ENCODE data around the gene PLA2G4E. TPM values are rescaled to one million over a fixed set of nuclear protein-coding genes. Genes with fewer than 3 reads are reported as not detected.

Gene PLA2G4E
- total RNA-seq, 1 donor from 2014 or later: not detected

DNA sequence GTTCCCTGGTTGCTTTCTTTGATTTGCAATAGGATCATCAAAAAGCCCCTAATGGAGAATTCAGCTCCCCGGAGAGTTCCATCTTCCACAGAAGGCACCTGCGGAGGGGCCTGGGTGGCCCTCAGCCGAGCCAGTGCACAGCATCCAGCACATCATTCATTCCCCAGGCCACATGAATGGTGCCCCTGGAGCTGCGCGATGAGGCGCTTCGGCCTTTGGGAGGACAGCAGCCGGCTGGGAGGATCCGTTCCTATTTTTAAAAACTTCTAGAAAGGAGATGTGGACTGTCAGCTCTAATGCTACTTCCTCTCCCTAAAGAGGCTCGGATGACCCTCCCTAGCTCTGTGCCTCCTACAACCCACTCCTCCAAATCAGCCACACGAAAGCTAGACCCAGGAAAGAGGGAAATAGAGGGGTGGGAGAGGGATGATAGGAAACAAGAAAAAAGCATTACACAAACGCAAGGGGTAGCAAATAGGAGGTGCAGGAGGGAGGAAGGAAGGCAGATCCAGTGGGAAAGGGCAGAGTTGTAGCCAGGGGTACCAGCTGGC lies 68.8 kb downstream of the PLA2G4E start:
- no peaks in the 10 kb centered on the region for H3K9me3 ChIP-seq (replicated peaks)
- H3K27me3 ChIP-seq (ENCODE audit: low read depth): no peaks in the 10 kb centered on the region
- intact Hi-C loops (cut with micrococcal nuclease): no loop called here
- TF ChIP-seq, protein P1, sequence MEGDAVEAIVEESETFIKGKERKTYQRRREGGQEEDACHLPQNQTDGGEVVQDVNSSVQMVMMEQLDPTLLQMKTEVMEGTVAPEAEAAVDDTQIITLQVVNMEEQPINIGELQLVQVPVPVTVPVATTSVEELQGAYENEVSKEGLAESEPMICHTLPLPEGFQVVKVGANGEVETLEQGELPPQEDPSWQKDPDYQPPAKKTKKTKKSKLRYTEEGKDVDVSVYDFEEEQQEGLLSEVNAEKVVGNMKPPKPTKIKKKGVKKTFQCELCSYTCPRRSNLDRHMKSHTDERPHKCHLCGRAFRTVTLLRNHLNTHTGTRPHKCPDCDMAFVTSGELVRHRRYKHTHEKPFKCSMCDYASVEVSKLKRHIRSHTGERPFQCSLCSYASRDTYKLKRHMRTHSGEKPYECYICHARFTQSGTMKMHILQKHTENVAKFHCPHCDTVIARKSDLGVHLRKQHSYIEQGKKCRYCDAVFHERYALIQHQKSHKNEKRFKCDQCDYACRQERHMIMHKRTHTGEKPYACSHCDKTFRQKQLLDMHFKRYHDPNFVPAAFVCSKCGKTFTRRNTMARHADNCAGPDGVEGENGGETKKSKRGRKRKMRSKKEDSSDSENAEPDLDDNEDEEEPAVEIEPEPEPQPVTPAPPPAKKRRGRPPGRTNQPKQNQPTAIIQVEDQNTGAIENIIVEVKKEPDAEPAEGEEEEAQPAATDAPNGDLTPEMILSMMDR (IDR thresholded peaks at IDR 0.05; ENCODE audit: borderline replicate concordance): no peak
- peak overlapping the region; percentile 89 for H3K27ac ChIP-seq (replicated peaks)
- peaks cover 89% of the 10 kb centered on the region for H3K4me1 ChIP-seq
- peaks cover 21% of the 10 kb centered on the region for H3K36me3 ChIP-seq
- no peak for DNase-seq
- H3K4me3 ChIP-seq: no peak overlapping the region

DNA sequence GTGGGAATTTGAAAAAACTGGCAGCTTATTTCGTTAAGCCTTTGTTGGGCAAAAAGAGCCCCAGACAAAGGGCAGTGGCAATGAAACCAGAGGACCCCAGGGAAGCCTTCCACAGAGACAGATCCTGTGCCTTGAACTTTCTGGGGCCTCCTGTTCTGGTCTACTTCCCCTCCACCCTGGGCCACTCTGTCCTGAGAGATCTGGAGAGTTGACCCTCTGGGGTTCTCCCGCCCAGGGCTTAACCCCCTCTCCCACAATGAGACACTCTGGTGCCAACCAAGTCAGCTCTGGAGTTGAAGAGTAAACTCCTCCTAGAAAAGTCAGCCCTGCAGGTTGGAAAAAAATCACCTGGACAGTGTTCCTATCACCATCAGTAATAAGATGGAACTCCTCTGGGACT lies 69.3 kb downstream of the PLA2G4E start:
- Histone ChIP-seq H3K27me3 (ENCODE audit: low read depth) (no peaks in the 10 kb centered on the region), H3K27ac (replicated peaks) (peak overlapping the region; percentile 89), H3K36me3 (peaks cover 21% of the 10 kb centered on the region), H3K9me3 (replicated peaks) (no peaks in the 10 kb centered on the region), H3K4me1 (peaks cover 89% of the 10 kb centered on the region), H3K4me3 (no peak overlapping the region)
- TF ChIP-seq, protein P1 (IDR thresholded peaks at IDR 0.05; ENCODE audit: borderline replicate concordance): no peak
- intact Hi-C loops (cut with micrococcal nuclease): no loop called here
- DNase-seq: no peak

DNA sequence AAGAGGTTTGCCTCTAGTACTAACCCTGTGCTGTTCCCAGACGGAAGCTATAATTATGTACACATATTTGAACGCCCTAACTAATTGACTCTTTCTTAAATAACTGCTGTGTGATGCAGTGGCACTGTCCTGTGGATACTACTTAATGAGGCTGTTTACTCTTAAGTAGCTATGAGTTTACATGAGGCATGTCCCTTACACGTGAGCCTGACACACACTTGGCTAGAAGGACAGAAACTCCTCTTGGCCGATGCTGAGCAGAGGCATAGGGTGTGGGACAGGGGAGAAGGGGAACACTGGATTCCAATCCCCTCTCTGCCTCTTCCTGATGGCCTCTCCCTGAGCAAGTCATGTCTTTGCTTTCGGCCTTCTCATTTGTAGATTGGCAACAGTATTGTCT lies 70.4 kb downstream of the PLA2G4E start:
- DNase-seq: no peak
- H3K9me3 ChIP-seq (replicated peaks): no peaks in the 10 kb centered on the region
- intact Hi-C loops (cut with micrococcal nuclease): no loop called here
- H3K27me3 ChIP-seq (ENCODE audit: low read depth): no peaks in the 10 kb centered on the region
- TF ChIP-seq, protein P1 (IDR thresholded peaks at IDR 0.05; ENCODE audit: borderline replicate concordance): no peak
- H3K4me3 ChIP-seq: peak overlapping the region; percentile 4
- peaks cover 21% of the 10 kb centered on the region for H3K36me3 ChIP-seq
- peak overlapping the region; percentile 89 for H3K27ac ChIP-seq (replicated peaks)
- H3K4me1 ChIP-seq: peaks cover 89% of the 10 kb centered on the region

DNA sequence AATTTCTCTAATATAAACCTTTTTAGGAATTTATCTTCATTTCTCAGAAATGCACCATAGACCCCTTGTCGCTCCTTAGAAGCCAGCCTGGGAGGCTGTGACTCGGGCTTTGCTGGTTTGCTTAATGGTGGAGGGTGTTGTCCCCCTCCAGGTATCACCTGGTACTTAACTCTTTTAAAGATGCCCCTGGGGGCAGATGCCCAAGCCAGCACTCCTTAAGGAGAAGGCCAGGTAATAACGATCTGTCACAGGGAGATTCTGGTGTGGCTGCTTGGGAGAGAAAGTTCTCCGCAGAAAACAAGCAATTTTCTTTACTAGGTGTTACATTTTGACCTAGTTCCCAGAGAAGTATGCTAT lies 70.7 kb downstream of the PLA2G4E start:
- H3K4me1 ChIP-seq: peaks cover 89% of the 10 kb centered on the region
- H3K4me3 ChIP-seq: peak overlapping the region; percentile 4
- peaks cover 21% of the 10 kb centered on the region for H3K36me3 ChIP-seq
- intact Hi-C loops (cut with micrococcal nuclease): no loop called here
- H3K9me3 ChIP-seq (replicated peaks): no peaks in the 10 kb centered on the region
- TF ChIP-seq, protein P1 (IDR thresholded peaks at IDR 0.05; ENCODE audit: borderline replicate concordance): no peak
- H3K27me3 ChIP-seq (ENCODE audit: low read depth): no peaks in the 10 kb centered on the region
- DNase-seq: no peak
- H3K27ac ChIP-seq (replicated peaks): peak overlapping the region; percentile 89

DNA sequence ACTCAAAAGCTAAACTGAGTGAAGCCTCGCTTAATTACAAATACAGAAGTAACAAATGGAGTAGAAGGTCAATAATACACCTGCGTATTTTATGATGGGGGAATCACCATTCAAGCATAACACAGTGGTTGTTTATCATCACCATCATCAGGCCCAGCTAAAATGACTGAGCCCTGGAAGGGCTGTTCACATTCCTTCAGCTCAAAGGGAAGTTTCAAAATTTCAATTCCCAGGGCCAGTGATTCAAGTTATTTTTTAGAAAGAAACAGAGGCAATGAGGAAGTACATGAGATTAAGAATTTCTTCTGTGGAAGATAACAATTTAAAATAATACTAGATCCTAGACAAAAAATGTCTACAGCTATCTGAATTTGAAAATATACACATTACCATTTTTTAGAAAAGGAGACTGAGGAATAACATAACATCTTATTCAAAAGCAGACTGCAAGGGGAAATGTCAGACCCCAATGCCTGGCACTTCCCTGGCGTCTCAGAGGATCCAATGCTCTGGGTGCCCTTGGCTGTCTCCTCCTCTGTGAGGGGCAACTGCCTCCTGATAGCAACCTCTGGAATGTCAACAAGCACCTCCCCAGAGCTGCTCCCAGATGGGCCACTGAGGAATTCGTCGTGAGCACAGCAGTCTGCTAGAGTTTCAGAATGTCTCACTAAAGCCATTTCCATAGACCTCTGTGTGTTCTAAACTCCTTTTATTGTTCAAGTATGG lies 71.3 kb downstream of the PLA2G4E start:
- no peak for DNase-seq
- no peaks in the 10 kb centered on the region for H3K9me3 ChIP-seq (replicated peaks)
- intact Hi-C loops (cut with micrococcal nuclease): no loop called here
- peaks cover 21% of the 10 kb centered on the region for H3K36me3 ChIP-seq
- peak overlapping the region; percentile 89 for H3K27ac ChIP-seq (replicated peaks)
- peaks cover 89% of the 10 kb centered on the region for H3K4me1 ChIP-seq
- H3K27me3 ChIP-seq (ENCODE audit: low read depth): no peaks in the 10 kb centered on the region
- TF ChIP-seq, protein P1 (IDR thresholded peaks at IDR 0.05; ENCODE audit: borderline replicate concordance): no peak
- peak overlapping the region; percentile 4 for H3K4me3 ChIP-seq
